Esophagus squamous epithelium (tissue), 5 donors: ENCODE measurements around the gene PSD2. TPM values are rescaled to one million over a fixed set of nuclear protein-coding genes. Genes with fewer than 3 reads are reported as not detected.

ENCODE experiments used
- DNase-seq: peaks from one replicate; lab custom pipeline; 2025; lab: John Stamatoyannopoulos, UW
- H3K27ac ChIP-seq, 4 donors: fragments of 200-600 bp; sonication (generic); one replicate each; pipeline ENCODE4 v1.5.1; 2016 to 2019; ENCODE audit warnings: mild to moderate bottlenecking in 1 of 4
- H3K27me3 ChIP-seq, 4 donors: fragments of 200-600 bp; sonication (generic); 1 replicate in 3 of 4; 2 replicates in 1 of 4; pipeline versions ENCODE4 v1.5.1 to v1.6.0; 2017 to 2021; ENCODE audit warnings: antibody characterized with exemption in 1 of 4
- H3K36me3 ChIP-seq, 3 donors: fragments of 200-600 bp; sonication (generic); one replicate each; pipeline ENCODE4 v1.5.1; 2016 to 2019
- H3K4me1 ChIP-seq, 3 donors: fragments of 200-600 bp; sonication (generic); one replicate each; pipeline ENCODE4 v1.5.1; 2017 to 2019
- H3K4me3 ChIP-seq, 4 donors: fragments of 200-600 bp; sonication (generic); 1 replicate in 3 of 4; 2 replicates in 1 of 4; pipeline ENCODE4 v1.5.1; 2016 to 2019; ENCODE audit warnings: mild to moderate bottlenecking in 2 of 4, moderate library complexity in 1 of 4
- H3K9me3 ChIP-seq, 3 donors: fragments of 200-600 bp; sonication (generic); one replicate each; pipeline ENCODE4 v1.5.1; 2016 to 2019
- CTCF ChIP-seq, 6 experiments: fragments of 450-650 bp in 4 of 6; fragments of 200-600 bp in 2 of 6; sonication (generic) in 2 of 6; IDR thresholded peaks; one replicate each; pipeline ENCODE4 v1.5.1; 2016 to 2019; ENCODE audit warnings: antibody characterized with exemption in 6 of 6, mild to moderate bottlenecking in 4 of 6, moderate library complexity in 4 of 6
- POLR2A ChIP-seq, 4 donors: fragments of 450-650 bp; IDR thresholded peaks; one replicate each; pipeline ENCODE4 v1.6.1; 2017; ENCODE audit warnings: antibody characterized with exemption in 4 of 4, mild to moderate bottlenecking in 4 of 4, moderate library complexity in 3 of 4
- WGBS, 2 donors: methylation state at CpG; one replicate each; pipeline ENCODE4 v1.1.5; 2018; 5-methylcytosine and 5-hydroxymethylcytosine counted together
- intact Hi-C: fragments of 100-400 bp; cut with DNase I; formaldehyde crosslinking; loops from one replicate; pipeline ENCODE4 v1.15.0; 2022
- total RNA-seq, 4 donors: library from RNA; depleted of rRNA; stranded (reverse); fragments of >200 nt; gene quantifications; one replicate each; pipeline ENCODE4 v1.1.0, GENCODE V29; 2016
- donor health status: DM: yes; HTN: yes; CAD: no.

PSD2 gene
- total RNA-seq, 4 donors from 2014 or later = not detected

- H3K4me3 ChIP-seq = no peak overlapping the region
- H3K4me1 ChIP-seq = peaks cover 4 to 15% (median 4%) of the 10 kb centered on the region in 3 donors
- no peaks in the 10 kb centered on the region for H3K9me3 ChIP-seq
- no peak for DNase-seq
- WGBS, 2 donors = 56 to 69% methylated on average over 7 of the region's 7 CpGs
- peaks cover 0 to 18% (median 0%) of the 10 kb centered on the region in 4 donors for H3K27me3 ChIP-seq
- no peaks in the 10 kb centered on the region for H3K36me3 ChIP-seq
- TF ChIP-seq CTCF (IDR thresholded peaks at IDR 0.05) = no peak
- no peak for TF ChIP-seq POLR2A (IDR thresholded peaks at IDR 0.05)
- H3K27ac ChIP-seq = no peak overlapping the region
- intact Hi-C loops = loop anchor here (10.0 kb wide), 1 partner anchor 281 kb away; no protein-coding TSS in a partner anchor
Observed at GRCh38 chr5:139783436-139783965, 12.1 kb upstream of the PSD2 start.

- Histone ChIP-seq H3K27me3 (peaks cover 0 to 21% (median 0%) of the 10 kb centered on the region in 4 donors), H3K4me1 (peaks cover 4 to 19% (median 4%) of the 10 kb centered on the region in 3 donors), H3K4me3 (no peak overlapping the region), H3K9me3 (no peaks in the 10 kb centered on the region), H3K36me3 (no peaks in the 10 kb centered on the region), H3K27ac (no peak overlapping the region)
- WGBS, 2 donors = 86 to 90% methylated on average over 3 of the region's 3 CpGs
- DNase-seq = no peak
- TF ChIP-seq CTCF (IDR thresholded peaks at IDR 0.05) (no peak), POLR2A (IDR thresholded peaks at IDR 0.05) (no peak)
- intact Hi-C loops = loop anchor here (10.0 kb wide), 1 partner anchor 280 kb away; no protein-coding TSS in a partner anchor
Observed at GRCh38 chr5:139784488-139784887, 11.1 kb upstream of the PSD2 start.

GRCh38 chr5:139787257-139787567 is 8.4 kb upstream of the PSD2 start:
- no peak for DNase-seq
- H3K4me3 ChIP-seq = peak overlapping the region; percentile 41 to 74 (median 58)
- no peak overlapping the region for H3K27ac ChIP-seq

GRCh38 chr5:139787568-139788293 is 7.9 kb upstream of the PSD2 start:
- Histone ChIP-seq H3K9me3 (no peaks in the 10 kb centered on the region), H3K27ac (peak overlapping the region; percentile 15 to 73 (median 70)), H3K4me3 (peak overlapping the region; percentile 41 to 74 (median 58)), H3K36me3 (no peaks in the 10 kb centered on the region), H3K27me3 (peaks cover 0 to 21% (median 0%) of the 10 kb centered on the region in 4 donors), H3K4me1 (peaks cover 4 to 19% (median 4%) of the 10 kb centered on the region in 3 donors)
- WGBS, 2 donors = 0% methylated on average over 1 of the region's 57 CpGs; no CpG with 5 or more reads in 1 of the 2 donors
- TF ChIP-seq POLR2A (IDR thresholded peaks at IDR 0.05) = no peak
- peak; percentile 80 to 99 (median 98) for TF ChIP-seq CTCF (IDR thresholded peaks at IDR 0.05)
- intact Hi-C loops = loop anchor here (2.0 to 10.0 kb wide), 3 partner anchors 75 to 277 kb away; no protein-coding TSS in a partner anchor
- no peak for DNase-seq

More at GRCh38 chr5:139787257-139787567, 8.4 kb upstream of the PSD2 start:
- intact Hi-C loops = loop anchor here (2.0 to 10.0 kb wide), 3 partner anchors 75 to 278 kb away; no protein-coding TSS in a partner anchor
- peaks cover 4 to 19% (median 4%) of the 10 kb centered on the region in 3 donors for H3K4me1 ChIP-seq
- TF ChIP-seq POLR2A (IDR thresholded peaks at IDR 0.05) = no peak
- no peak for TF ChIP-seq CTCF (IDR thresholded peaks at IDR 0.05)
- no peaks in the 10 kb centered on the region for H3K36me3 ChIP-seq
- no peaks in the 10 kb centered on the region for H3K9me3 ChIP-seq
- WGBS, 2 donors = 14% methylated on average over 5 of the region's 5 CpGs; no CpG with 5 or more reads in 1 of the 2 donors
- peaks cover 0 to 21% (median 0%) of the 10 kb centered on the region in 4 donors for H3K27me3 ChIP-seq
